Measurements from ENCODE around the gene SPACDR. TPM values are rescaled to one million over a fixed set of nuclear protein-coding genes. Genes with fewer than 3 reads are reported as not detected.

The SPACDR gene
- total RNA-seq, 1 donor from 2014 or later, result not detected

- H3K27me3 ChIP-seq (ENCODE audit: control insufficient read depth, insufficient read depth, low read length), result no peaks in the 10 kb centered on the region
- H3K4me3 ChIP-seq (ENCODE audit: low read depth, low read length), result no peak overlapping the region
- DNase-seq (ENCODE audit: low read depth), result no peak
- no peak for TF ChIP-seq CTCF (IDR thresholded peaks at IDR 0.05; ENCODE audit: insufficient read depth, low read length, poor library complexity, severe bottlenecking)
- H3K36me3 ChIP-seq (ENCODE audit: control insufficient read depth, insufficient read depth, low read length), result no peaks in the 10 kb centered on the region
These were observed 45.0 kb downstream of the SPACDR start for GRCh38 chr7:100418930-100419659.

DNA sequence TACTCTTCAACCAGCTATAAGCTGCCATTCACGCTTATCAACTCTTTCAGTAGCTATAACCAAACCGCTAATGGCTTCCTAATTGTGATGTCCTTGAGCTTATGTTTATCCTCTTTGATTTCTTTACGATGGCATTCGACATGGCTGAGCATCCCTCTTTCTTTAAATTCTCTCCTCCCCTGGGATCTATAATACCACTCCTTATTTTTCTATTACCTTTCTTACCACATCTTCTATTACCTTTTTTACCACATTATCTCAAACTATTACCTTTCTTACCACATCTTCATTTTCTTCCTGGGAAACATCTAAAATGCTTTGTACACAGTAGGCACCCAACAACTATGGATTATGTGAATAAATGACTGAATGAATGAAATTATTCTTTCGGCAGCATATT, 48.6 kb downstream of the SPACDR start:
- Histone ChIP-seq H3K36me3 (ENCODE audit: control insufficient read depth, insufficient read depth, low read length) (no peaks in the 10 kb centered on the region), H3K4me3 (ENCODE audit: low read depth, low read length) (no peak overlapping the region), H3K27me3 (ENCODE audit: control insufficient read depth, insufficient read depth, low read length) (no peaks in the 10 kb centered on the region)
- DNase-seq (ENCODE audit: low read depth), result no peak
- no peak for TF ChIP-seq CTCF (IDR thresholded peaks at IDR 0.05; ENCODE audit: insufficient read depth, low read length, poor library complexity, severe bottlenecking)

DNA sequence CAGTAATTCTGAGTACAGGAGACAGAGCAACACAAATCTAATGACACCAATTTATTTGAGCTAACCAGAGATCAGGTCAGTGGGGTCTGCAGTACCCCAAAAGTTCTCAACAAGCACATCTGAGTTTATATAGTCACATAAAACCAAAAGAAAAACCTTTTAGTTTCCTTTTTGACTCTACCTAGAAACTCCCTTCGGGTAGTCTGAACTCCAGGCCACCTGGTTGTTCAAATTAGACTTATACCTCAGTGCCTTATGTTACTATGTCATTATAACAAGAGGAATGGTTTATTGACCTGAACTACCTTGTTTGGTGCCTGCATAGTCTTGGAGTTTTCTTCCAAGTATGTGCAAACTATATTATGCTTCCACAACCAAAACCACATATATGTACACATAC, 50.2 kb downstream of the SPACDR start:
- no peak for DNase-seq (ENCODE audit: low read depth)
- Histone ChIP-seq H3K36me3 (ENCODE audit: control insufficient read depth, insufficient read depth, low read length) (no peaks in the 10 kb centered on the region), H3K4me3 (ENCODE audit: low read depth, low read length) (no peak overlapping the region), H3K27me3 (ENCODE audit: control insufficient read depth, insufficient read depth, low read length) (peaks cover 2% of the 10 kb centered on the region)
- TF ChIP-seq CTCF (IDR thresholded peaks at IDR 0.05; ENCODE audit: insufficient read depth, low read length, poor library complexity, severe bottlenecking), result no peak

DNA sequence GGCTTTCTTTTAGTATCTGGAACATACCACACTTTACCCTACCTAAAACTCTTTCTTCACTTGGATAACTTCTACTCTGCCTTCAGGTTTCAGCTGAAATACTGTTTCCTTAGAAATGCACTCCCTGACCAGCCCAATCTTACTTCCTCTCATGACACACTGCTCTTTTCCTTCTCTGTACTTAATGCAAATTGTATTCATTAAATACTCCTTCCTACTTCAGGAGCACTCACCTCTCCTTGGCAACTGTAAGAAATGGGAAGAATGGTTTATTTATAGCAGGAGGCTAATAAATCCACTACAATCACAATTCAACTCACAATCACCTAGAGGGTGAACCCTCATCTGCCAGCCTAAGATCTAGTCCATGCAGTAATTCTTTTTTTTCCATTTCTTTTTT, 50.7 kb downstream of the SPACDR start:
- TF ChIP-seq CTCF (IDR thresholded peaks at IDR 0.05; ENCODE audit: insufficient read depth, low read length, poor library complexity, severe bottlenecking), result no peak
- no peak overlapping the region for H3K4me3 ChIP-seq (ENCODE audit: low read depth, low read length)

DNA sequence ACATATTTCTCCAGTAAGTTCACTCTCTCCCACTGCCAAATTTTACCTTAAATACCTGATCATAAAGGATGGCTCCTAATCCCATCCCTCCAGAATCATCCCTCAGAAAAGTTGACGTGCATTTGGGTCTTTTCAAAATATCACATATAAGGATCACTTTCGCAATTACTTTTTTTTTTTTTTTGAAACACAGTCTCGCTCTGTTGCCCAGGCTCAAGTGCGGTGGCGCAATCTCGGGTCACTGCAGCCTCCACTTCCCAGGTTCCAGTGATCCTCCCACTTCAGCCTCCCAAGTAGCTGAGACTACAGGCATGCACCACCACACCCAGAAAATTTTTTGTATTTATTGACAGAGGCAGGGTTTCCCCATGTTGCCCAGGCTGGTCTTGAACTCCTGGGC, 53.0 kb downstream of the SPACDR start:
- H3K27me3 ChIP-seq (ENCODE audit: control insufficient read depth, insufficient read depth, low read length), result peaks cover 2% of the 10 kb centered on the region
- TF ChIP-seq CTCF (IDR thresholded peaks at IDR 0.05; ENCODE audit: insufficient read depth, low read length, poor library complexity, severe bottlenecking), result no peak
- DNase-seq (ENCODE audit: low read depth), result no peak
- no peak overlapping the region for H3K4me3 ChIP-seq (ENCODE audit: low read depth, low read length)
- no peaks in the 10 kb centered on the region for H3K36me3 ChIP-seq (ENCODE audit: control insufficient read depth, insufficient read depth, low read length)

More for the DNA sequence above, 50.7 kb downstream of the SPACDR start:
- H3K36me3 ChIP-seq (ENCODE audit: control insufficient read depth, insufficient read depth, low read length), result no peaks in the 10 kb centered on the region
- H3K27me3 ChIP-seq (ENCODE audit: control insufficient read depth, insufficient read depth, low read length), result peaks cover 2% of the 10 kb centered on the region
- no peak for DNase-seq (ENCODE audit: low read depth)

Data from kidney epithelial cell (primary cell).